Measurements from ENCODE around the gene UST. TPM values are rescaled to one million over a fixed set of nuclear protein-coding genes. Genes with fewer than 3 reads are reported as not detected.

UST gene
- total and polyA plus RNA-seq, 2 of the 8 experiments (the other 6 are each of a cell fraction or from before 2014, with no cell fraction given), result 13.5 to 34.5 TPM

DNA sequence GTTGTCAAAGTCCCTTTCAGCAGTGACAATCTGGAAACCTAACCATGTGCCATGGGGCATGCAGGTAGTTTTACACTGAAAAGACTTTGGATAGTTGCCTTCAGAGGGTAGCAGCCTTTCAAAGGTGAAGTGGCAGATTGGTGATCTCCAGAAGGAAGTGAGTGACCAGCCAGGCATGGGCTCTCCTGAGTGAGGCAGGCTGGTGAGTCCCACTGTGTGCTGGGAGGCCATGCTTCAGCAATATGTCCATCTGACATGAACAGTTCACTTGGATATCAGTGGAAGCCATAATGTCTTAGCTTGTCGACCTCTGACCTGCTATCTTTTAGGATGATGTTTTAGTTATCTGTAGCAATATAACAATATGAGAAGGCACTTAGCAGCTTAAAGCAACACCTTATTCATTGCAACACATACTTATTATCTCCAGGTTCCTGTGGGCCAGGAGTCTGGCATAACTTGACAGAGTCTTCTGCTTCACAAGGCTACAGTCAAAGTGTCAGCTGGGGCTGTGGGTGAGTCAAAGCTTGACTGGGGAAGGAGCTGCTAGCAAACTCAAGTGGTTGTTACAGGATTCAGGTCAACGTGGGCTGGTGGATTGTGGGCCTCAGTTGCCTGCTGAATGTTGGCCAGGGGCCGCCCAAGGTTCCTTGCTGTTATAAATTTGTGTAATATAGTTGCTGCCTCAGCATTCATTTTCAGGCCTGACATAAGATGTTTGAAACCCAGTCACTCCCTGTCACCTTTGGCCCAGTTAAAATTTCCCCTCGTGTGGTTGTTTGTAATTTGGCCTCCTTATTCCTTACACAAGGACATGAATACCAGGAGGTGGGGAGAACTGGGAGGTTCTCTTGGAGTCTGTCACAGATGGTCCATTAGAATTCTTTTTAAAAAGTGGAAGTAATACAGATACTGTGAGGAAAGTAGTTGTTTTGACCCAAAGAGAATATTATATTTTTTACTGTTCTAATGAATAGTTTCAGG, 100.2 kb downstream of the UST start (continued):
- TF ChIP-seq CHD2 (IDR thresholded peaks at IDR 0.05; ENCODE audit: low read length), result no peak
- no peak for TF ChIP-seq GTF2F1 (IDR thresholded peaks at IDR 0.05; ENCODE audit: borderline replicate concordance, low read depth, low read length)

Measured in H1 (cell line).